HG03175 (cell line): ENCODE results near the gene USP8.
"Not testable (repeated sequence)": the region's sequence is repeated elsewhere in the genome, so short reads cannot be mapped to it uniquely, and the experiment has no call there.

Experiments used
- ATAC-seq: cut with Tn5 transposase; IDR thresholded peaks from one replicate; pipeline ENCODE4 v1.9.1; 2021; ENCODE audit warnings: mild to moderate bottlenecking, moderate library complexity; ENCODE audit not compliant: unreplicated experiment

Gene USP8

DNA sequence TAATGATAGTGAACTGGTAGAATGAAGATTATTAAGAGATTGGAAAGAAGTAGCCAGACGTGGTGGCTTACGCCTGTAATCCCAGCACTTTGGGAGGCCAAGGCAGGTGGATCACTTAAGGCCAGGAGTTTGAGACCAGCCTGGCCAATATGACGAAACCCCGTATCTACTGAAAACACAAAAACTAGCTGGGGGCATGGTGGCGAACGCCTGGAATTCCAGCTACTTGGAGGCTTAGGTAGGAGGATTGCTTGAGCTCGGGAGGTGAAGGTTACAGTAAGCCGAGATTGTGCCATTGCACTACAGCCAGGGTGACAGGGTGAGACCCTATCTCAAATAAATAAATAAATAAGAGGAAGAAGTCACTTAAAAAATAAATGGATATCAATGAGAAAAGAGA, 14.0 kb downstream of the USP8 start:
- ATAC-seq, result no peak

DNA sequence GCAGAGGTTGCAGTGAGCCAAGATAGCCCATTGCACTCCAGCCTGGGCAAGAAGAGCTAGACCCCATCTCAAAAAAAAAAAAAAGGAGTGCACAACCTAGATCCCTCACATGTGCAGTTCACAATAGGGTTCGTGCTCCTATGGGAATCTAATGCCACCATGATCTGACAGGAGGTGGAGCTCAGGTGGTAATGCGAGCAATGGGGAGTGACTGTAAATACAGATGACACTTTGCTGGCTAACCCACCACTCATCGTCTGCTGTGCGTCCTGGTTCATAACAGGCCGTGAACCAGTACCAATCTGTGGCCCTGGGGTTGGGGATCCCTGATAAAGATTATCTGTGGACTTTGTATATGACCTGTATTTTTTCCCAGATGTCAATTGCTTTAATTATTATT, 16.7 kb downstream of the USP8 start:
- ATAC-seq, result no peak

GRCh38 chr15:50452927-50453326, 28.7 kb downstream of the USP8 start:
- no peak for ATAC-seq

DNA sequence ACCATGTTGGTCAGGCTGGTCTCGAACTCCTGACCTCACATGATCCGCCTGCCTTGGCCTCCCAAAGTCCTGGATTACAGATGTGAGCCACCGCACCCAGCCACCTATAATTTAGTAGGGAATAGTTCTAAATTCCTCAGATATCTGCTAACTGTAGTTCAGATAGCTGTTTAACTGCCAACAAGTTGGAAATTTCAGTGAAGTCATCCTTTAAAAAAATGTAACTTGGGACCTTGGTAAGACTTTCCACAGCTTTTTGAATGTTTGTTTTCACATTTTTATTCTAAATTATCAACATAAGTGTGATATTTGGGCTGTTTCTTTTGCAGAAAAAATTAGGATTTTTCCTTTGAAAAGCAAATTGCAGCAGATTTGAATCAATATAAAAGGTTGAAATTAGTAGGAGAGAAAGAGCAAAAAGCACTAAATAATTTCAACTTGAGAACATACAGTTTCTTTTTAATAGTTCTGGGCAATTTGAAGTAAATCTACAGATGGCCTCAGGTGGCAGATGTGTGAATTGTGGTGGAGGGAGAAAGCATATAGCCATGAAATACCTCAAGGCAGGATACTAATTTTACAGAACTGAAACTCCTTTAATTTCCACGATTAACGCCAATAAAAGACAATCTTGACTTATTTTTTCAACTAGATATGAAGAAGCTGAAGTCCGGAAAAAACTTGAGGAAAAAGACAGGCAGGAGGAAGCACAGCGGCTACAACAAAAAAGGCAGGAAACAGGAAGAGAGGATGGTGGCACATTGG, 34.3 kb downstream of the USP8 start:
- no peak for ATAC-seq

DNA sequence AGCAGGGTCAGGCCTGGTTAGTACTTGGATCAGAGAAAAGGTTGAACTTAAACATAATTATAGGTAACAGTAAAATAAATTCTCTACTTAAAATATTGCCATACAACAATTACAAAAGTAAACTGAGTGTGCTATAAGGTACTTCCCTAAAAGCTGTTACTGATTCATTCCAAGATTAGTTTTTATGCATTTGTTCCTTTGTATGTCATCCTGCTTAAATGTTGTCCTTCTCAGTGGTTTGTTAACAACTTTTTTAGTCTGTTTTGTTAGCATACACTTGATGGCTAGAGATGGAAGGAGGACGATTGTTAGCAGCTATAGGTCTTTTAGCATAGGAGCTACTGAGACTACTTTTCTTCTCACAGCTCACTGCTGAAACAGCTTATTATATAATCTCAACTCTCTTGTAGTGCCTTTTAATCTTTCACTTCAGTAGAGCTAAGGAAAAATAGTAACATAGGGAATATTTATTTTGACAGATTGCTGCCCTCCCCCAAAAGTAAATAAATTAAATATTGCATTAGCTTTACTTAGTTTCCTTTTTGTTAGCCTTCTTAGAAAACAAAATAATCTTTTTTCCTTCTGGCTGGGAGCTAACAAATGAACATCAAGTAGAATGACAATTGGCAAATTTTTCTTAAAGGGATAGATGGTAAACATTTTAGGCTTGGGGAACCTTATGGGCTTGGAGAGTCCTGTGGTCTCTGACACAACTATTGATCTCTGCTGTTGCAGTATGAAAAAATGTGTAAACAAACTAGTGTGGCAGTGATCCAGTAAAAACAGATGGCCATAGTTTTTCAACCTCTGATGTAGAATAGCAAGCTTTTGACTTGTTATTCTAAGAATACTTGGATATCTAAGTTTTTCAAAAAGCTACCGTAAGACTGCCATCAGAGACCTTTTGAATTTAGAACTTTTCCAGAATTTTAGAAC, 39.5 kb downstream of the USP8 start:
- ATAC-seq, result no peak

- ATAC-seq, result no peak
Measured at GRCh38 chr15:50471072-50471471, 46.9 kb downstream of the USP8 start.

GRCh38 chr15:50476143-50476542, 51.9 kb downstream of the USP8 start:
- ATAC-seq, result no peak

DNA sequence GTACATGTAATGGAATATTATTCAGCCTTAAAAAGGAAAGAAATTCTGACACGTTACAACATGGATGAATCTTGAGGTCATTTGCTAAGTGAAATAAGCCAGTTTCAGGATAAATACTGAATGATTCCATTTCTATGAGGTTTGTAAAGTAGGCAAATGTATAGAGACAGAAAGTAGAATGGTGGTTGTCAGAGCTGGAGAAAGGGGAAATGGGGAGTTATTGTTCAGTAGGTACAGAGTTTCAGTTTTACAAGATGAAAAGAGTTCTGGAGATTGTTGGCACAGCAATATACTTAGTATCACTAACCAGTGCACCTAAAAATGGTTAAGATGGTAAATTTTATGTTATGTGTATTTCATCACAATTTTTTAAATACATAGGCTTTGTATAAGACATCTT, 60.6 kb downstream of the USP8 start:
- peak; percentile 79 for ATAC-seq

DNA sequence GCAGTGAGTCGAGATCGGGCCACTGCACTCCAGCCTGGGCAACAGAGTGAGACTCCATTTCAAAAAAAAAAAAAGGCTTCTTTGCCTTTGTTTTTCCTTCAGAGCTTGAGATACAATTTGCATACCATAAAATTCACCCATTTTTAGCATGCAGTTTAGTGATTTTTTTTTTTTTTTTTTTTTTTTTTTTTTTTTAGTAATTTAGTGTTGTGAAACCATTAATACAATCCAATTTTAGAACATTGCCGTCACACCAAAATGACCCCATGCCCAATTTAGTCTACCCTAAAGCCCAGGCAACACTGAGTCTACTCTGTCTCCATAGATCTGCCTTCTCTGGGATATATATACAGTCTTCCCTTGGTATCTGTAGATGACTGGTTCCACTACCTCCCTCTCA, 61.2 kb downstream of the USP8 start:
- no peak for ATAC-seq

DNA sequence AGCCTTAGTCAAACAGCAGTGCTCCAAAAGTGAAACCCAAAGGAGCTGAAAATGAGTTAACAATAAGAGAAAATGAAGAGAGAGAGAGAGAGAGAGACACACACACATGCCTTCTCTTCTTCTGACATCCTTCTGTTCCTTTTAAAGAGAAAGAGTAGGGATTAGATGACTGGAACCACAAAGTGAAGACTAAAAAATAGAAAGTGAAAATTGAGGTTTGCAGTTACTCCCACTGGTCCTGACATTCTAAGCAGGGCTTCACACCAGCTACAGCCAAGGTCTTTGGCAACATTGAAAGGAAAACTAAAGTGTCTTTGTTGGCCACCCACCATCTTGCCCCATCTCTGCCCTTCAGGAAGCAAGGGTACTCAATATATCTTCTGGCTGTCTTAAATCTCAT, 63.1 kb downstream of the USP8 start:
- no peak for ATAC-seq

- no peak for ATAC-seq
Measured at GRCh38 chr15:50493625-50494024, 69.4 kb downstream of the USP8 start.

DNA sequence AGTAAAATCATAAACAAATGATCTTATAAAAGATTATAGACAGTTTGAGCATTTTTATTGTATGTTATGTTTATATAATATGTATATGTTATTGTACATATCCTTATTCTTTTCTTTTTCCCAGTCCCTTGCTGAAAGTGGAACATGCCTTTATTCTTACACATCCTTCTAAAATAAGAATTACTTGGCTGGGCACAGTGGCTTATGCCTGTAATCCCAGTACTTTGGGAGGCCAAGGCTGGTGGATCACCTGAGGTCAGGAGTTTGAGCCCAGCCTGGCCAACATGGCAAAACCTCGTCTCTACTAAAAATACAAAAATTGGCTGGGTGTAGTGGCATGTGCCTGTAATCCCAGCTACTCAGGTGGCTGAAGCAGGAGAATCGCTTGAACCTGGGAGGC, 70.3 kb downstream of the USP8 start:
- not testable (repeated sequence) for ATAC-seq

GRCh38 chr15:50496692-50497091, 72.5 kb downstream of the USP8 start:
- no peak for ATAC-seq

DNA sequence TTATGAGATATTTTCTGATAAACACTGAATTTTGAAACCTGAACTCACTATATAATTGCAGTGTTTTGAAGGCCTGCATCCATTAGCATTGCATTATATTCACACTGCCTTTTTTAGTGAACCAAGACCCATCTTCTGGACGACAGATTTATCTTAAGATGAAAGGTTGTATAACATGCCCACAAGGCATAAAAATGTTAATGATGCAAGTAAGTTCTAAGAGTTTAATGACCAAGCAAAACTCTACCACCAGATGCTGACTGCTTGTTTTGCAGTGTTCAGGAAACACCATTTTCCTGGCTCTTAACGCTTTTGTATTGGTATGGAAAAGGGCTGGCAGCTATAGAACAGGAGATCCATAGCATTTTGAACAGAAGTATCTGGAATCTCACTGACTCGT, 76.1 kb downstream of the USP8 start:
- no peak for ATAC-seq

DNA sequence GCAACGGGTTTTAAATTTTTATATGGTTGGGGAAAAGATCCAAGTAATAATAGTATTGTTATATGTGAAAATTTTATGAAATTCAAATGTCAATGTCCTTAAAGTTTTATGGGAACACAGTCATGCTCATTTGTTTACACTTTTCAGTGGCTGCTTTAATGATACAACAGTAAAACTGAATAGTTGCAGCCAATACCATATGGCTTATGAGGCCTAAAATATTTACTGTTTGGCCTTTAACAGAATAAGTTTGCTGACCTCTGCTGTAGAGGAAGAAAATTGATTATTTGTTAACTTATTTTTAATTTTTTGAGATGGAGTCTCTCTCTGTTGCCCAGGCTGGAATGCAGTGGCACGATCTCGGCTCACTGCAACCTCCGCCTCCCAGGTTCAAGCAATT, 77.6 kb downstream of the USP8 start:
- ATAC-seq, result no peak

- no peak for ATAC-seq
Measured at GRCh38 chr15:50503144-50503543, 78.9 kb downstream of the USP8 start.

- ATAC-seq, result not testable (repeated sequence)
Measured at GRCh38 chr15:50505656-50506055, 81.5 kb downstream of the USP8 start.

DNA sequence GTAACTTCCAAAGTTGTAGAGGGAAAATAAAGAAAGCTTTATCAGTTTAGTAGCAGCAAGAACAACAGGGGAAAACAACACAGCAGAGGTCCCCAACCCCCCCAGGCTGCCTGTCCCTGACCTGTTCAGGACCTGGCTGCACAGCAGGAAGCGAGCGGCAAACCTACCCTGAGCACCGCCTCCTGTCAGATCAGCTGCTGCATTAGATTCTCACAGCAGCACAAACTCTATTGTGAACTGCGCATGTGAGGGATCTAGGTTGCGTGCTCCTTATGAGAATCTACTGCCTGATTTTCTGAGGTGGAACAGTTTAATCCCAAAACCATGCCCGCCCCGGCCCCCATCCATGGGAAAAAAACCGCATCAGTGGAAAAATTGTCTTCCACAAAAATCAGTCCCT, 81.9 kb downstream of the USP8 start:
- ATAC-seq, result no peak

DNA sequence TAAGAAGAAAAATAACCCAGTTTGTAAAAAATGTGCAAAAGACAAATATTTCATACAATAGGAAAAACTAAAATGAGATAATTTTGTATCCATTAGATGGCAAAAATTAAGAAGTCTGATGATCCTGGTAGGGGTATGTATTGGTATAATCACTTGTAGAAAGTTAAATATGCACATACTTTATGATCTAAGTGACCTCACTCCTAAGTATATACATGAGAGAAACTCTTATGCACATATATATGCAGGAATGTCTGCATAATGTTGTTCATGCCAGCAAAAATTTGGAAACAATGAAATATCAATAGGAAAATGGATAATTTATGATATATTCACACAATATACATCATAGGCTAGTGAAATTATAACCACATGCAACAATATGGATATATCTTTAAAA, 88.8 kb downstream of the USP8 start:
- ATAC-seq, result no peak

DNA sequence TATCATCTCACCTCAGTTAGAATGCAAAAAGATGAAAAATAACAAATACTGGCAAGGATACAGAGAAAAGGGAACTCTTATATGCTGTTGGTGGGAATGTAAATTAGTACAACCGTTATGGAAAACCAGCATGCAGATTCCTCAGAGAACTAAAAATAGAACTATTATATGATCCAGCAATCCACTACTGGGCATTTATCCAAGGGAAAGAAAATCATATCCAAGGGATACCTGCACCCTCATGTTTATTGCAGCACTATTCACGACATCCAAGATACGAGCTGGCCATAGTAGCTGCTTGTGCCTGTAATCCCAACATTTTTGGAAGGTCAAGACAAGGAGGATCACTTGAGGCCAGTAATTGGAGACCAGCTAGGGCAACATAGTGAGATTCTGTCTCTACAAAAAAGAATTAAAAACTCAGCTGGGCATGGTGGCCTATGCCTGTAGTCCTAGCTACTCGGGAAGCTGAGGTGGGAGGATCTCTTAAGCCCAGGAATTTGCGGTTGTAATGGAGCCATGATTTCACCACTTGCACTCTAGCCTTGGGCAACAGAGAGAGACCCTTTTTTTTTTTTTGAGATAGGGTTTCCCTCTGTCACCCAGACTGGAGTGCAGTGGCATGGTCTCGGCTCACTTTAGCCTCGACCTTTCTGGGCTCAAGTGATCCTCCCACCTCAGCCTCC, 95.7 kb downstream of the USP8 start:
- no peak for ATAC-seq

DNA sequence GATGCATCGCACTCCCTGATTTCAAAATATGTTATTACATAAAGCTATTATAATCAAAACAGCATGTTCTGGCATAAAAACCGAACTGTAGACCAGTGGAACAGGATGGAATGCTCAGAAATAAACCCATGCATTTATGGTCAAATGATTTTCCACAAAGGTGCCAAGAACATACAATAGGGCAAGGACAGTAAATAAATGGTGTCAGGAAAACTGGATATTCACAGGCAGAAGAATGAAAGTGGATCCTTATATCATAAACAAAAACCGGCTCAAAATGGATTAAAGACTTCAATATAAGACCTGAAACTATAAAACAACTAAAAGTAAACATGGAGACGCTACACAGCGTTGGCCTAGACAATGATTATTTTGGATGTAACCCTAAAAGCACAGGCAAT, 99.6 kb downstream of the USP8 start:
- ATAC-seq, result no peak

DNA sequence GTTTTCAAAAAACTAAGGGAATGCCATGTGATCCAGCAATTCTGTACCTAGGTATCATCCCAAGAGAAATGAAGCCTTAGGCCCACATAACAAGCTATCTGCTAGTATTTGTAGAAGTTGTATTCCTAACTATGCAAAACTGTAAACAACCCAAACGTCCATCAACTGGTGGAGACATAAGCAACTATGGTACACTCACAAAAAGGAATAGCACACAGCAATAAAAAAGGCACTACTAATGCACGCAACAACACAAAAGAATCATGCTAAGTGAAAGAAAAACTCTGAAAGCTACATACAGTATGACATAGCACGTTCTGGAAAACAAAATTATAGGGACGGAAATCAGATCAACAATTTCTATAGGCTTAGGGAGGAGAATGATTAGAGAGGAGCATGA, 107.0 kb downstream of the USP8 start:
- ATAC-seq, result no peak
